Umbilical cord (tissue), 2 donors: Measurements from ENCODE around the gene STX8. TPM values are rescaled to one million over a fixed set of nuclear protein-coding genes. Genes with fewer than 3 reads are reported as not detected.

Experiments used
- DNase-seq: peaks from one replicate; pipeline ENCODE4 v3.0.0-alpha.2; 2015; ENCODE audit warnings: low spot score
- total RNA-seq: library from RNA; depleted of rRNA; stranded (reverse); fragments of >200 nt; gene quantifications from one replicate; pipeline ENCODE4 v1.2.3, GENCODE V29; 2014; ENCODE audit warnings: low replicate concordance; ENCODE audit not compliant: insufficient read depth

Gene STX8
- total RNA-seq, 1 donor from 2014 or later, result 75.8 TPM

DNA sequence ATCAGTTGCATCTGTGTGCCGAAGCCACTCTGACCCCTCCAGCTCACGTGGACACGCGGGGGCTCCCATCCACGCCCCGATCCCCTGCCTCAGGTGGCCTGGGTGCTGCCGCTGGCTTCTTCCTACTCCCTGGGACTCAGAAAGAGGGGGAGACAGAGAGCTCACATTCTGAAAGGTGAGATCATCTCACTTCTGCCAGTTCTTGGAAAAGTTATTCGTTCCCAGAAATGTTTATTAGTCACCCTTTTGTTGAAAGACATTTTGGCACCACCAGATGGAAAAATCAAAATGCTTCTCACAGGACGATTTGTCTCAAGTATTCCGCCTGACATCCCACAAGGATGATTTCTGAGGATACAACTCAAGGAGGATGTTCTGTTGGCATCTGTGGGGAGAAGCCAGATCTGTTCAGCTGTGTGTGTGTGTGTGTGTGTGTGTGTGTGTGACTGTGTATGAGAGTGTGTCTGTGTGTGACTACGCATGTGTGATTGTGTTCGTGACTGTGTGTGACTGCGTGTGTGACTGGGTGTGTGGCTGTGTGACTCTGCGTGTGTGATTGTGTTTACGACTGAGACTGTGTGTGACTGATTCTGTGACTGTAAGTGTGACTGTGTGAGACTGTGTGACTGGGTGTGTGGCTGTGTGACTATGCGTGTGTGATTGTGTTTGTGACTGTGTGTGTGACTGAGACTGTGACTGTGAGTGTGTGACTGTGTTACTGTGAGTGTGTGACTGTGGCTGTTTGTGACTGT lies 347.0 kb downstream of the STX8 start:
- no peak for DNase-seq

DNA sequence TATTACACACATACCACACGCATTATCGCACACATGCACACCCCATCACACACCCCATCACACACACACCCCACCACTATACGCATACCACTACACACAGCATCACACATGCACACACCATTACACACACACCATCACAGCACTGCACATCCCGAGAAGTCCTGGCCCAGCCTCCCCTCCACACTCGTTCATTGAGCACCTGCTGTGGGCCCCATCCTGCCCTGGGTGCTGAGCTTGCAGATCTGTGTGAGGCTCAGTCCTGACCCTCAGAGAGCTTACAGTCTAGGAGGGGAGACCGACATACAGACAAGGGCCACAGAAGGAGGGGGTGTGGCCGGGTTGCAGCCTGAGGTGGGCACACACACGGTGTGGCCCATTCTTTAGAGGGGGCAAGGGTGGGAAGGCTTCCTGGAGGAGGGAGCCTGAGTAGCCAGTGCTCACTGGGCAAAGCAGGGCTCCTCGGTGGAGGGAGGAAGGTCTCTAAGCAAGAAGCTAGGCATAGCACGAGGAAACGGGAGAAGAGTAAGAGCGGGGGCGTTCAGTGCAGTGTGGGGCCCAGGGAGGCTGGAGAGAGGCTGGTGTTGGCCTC lies 347.7 kb downstream of the STX8 start:
- no peak for DNase-seq

DNA sequence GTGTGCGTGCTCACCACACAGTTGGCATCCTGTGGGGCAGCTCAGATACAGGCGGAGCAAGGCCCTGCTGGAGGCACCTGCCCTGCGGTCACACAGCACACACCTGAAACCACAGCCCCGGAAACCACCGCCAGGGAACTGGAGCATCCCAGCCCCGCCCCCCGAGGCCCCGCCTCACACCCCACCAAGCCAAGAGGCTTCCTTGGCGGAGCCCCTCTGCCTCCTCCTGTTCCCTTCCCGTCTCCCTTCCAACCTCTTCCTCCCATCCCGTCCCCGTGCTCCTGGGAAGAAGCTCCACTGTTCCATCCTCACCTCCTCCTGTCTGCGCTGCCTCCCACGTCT lies 348.9 kb downstream of the STX8 start:
- no peak for DNase-seq

DNA sequence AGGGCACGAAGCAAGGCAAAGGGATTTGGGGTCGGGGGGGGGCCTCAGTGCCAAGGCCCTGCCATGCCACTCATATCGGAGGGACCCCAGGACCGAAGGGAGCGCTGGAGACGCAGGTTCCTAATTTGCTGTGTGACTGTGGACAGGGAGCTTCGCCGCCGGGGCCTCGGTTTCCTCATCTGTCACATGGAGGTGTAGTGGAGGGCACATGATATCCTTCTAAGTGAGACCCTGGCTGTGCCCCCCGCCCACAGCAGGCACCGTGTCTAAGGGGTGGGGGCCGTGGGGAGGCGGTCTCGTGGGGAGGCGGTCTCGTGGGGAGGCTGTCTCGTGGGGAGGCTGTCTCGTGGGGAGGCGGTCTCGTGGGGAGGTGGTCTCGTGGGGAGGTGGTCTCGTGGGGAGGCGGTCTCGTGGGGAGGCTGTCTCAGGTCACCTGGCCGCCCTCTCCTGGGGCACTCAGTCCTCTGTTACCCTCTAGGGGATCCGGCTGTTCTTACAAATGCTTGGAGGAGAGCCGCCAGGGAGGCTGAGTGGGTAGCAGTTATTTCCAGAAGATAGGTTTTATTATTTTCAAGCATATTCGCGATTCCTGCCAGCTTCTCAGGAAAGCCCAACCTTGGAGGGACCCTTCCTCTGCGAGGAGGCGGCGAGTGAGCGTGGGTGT lies 349.4 kb downstream of the STX8 start:
- no peak for DNase-seq

DNA sequence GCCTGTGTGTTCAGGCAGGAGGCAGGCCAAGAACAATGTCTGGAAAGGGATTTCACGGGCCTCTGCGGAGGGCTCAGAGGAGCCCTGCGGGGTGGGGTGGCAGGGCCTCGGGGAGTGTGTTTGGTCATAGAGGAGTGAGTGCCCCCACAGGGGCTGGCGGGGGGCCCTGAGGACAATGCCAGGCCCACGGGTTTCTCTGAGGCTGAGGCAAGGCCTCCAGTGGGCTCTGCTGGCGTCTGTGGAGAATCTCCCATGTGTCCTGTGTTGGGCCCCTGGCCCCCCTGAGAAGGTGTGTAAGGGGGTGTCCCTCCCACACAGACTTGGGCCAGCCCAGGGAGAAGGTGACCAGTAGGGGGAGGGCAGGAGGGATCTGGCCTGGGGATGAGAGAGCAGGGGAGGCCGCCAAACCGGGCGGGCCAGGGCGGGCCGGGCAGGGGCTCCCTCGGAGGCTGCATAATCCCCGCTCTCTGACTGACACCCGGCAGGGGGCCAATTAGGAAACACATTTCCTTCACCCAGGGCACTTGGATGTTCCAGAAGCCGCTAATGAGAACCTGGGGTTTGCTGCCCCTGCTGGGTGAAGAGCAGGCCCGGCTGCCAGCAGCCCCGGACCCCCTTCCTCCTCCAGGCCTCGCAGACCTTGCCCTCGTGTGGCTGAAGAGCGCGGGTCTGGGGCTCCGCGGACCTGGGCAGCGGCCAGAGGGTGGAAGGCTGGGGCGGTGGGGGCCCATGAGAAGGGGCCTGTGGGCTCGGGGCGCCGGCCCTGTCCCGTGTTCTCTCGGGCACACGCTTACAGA lies 350.1 kb downstream of the STX8 start:
- DNase-seq, result no peak

DNA sequence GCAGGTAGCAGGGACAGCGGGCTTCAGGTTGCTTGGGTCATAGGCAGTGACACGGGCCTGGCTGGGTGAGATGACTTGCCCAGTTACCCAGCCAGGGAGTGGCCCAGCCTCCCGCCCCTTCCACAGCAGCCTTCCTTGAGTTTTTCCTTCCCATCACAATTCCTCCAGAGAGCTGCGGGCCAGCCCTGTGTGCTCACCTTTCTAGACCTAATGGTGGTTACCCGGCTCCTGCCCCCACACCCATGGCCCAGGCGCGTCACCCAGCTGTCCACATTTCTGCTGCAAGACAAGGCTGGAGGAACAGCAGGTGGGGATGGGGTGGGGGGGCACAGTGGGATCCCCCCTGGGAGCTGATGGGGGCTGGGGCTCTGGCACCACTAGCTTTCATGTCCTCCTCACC lies 351.1 kb downstream of the STX8 start:
- DNase-seq, result no peak

DNA sequence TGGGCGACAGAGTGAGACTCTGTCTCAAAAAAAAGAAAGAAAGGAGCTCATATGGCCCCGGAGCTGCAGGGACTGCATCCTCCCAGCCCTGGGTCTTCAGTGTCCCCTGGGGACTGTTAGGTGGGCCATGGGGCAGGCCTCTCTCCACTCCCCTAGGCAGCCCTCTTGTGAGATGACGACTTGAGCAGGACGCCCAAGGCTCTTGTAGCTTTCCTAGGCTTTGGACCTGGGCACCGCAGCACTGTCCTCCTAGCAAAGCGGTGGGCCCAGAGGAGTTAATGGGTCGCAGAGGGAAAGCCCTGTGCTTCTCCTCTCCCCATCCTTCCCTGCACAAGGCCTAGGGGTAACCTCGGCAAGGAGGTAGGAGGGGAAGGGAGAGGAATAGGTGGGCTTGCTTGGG lies 352.1 kb downstream of the STX8 start:
- DNase-seq, result no peak

DNA sequence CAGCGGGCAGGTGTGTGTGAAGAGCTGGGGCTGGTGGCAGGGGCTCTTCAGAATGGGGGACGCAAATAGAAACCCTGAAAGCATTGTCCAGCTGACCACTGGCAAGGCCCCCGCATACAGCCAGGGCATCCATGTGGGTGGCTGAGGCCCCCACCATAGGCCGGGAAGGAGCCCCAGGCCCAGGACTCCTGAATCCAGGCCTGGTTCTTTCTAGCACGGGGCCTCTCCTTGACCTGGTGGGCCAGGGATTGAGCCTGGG lies 353.8 kb downstream of the STX8 start:
- DNase-seq, result no peak

DNA sequence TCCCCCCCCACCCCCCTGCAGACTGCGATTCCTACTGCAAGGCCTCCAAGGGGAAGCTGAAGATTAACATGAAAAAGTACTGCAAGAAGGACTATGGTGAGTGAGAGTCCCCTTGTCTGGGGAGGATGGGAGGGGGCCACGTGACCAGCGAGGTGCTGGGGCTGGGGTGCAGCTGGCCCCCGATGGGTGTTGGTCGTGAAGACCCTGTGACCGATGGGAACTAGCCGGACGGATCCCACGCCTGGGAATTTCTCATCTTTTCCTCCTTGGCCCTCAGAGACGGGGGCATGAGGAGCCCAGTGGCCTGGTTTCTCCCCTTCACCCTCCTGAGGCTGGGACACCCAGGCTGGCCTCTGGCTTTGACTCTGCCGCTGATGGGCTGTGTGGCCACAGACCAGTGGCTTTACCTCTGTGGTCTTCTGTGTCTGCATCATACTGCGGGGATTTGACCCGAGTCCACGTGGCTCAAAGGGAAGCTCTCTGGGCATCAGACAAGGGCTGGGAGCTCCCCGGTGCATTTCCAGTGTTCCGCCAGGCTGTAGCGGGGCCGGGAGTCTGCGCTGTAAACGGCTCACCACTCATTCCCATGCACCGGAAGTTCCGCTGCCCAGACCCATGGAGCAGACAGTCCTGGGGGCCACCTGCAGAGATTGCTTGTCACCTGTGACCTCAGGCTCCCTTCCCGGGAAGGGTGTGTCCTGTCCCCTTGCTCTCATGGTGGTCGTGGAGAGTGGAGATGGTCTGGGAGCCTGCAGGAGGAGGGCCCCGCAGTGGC lies 354.3 kb downstream of the STX8 start:
- no peak for DNase-seq

DNA sequence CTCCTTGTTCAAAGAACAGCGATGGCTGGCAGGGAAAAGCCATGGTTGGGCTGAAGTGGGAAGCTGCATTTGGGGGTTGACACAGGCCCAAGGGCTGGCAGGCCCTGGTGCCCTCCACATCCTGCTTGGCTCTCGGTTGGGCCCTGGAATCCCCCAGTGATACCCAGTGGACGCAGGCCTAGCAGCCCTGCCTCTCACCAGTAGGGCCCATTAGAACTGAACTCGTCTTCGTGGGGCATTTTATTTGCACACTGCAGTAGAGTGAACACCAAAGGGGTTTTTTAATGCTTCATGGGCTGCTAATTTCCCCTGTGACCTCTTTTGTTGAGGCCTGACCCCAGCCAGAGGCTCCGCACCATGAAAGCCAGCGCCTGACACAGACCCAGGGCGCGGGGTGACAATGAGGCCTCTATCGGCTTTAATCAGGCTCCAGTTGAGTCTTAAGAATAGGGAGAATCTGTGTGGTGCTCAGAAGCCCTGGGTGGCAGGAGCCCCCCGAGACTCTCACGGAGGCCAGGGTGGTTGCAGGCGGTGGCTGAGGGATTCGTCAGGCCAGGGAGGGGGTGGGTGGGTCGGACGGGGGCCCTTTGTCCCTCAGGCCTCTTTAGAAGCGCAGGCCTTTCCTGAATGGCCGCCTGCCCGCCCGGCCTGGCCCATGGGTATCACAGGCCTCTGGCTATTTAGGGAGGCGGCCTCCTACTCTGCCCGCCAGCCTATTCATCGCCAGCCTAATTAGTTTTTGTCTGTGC lies 355.0 kb downstream of the STX8 start:
- no peak for DNase-seq

DNA sequence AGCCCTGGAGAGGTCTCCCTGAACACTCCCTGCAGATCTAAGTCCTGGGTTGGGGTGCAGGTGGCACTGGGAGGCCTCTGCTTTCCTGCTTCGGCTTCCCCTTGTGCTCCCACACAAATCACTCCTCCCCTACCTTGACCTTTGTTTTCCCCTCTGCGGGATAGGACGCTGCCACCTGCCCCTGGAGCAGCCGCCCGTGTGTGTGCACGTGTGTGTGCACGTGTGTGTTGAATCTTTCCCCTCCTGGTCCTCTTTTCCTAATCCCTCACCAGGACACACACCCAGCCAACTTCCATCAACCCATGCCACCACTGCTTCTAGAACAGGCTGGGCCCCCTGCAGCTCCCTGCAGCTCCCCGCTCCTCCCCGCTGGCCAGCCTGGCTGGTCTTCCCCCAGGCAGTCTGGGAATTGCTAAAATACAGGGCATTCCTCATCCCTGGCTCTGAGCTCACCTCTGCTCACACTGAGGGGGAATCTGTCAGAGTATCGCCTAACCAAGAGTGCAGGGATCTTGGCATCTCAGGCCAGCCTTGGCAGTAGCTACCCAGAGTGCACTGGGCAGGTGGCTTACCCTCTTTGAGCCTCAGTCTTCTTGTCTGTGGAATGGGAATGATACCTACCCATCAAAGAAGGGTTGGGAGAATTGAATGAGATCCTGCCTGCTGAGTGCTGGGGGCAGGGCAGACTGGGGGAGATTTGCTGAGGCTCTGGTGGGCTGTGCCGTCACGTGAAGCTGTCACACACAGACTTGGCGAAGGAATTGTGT lies 355.8 kb downstream of the STX8 start:
- DNase-seq, result no peak

DNA sequence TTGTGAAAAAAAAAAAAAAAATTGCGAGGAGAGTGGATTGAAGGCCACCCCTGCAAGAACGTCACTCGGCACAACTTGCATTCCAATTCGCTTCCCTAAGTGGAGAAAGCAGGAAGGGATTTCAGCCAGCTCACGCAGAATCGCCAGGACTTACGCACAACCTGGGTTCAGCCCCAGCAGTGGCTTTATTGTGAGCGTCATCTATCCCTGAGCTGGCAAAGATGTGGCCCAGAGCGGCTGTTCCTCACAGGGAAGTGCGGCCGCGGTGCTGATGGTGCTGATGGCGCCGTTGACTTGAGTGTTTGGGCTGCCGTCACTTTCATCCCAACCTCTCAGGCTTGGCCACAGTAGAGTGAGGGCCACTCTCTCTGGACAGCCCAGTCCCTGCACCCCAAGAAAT lies 356.7 kb downstream of the STX8 start:
- no peak for DNase-seq

DNA sequence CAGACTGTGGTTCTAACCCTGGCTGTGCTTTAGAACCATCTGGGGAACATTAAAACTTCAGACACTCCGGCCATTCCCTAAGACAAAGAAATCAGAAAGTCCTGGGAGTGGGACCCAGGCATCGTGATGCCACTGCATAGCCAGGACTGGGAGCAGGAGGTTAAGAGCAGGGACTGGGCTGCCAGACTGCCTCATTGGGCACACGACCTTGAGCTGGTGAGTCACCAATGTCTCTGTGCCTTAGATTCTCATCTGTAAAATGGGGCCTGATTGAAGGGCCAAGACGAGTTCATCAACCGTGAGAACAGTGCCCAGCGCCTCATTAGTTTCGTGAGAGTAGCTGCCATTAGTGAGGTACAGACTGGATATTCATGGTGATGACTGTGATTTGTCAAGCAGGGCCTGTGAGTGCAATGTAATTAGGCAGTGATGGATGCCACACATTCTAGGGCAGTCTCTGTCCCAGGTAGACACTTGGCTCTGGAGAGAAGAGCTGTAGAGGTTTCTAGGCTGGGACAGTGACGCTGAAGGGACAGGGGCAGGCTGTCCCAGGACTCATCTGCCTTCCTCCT lies 357.5 kb downstream of the STX8 start:
- DNase-seq, result no peak

DNA sequence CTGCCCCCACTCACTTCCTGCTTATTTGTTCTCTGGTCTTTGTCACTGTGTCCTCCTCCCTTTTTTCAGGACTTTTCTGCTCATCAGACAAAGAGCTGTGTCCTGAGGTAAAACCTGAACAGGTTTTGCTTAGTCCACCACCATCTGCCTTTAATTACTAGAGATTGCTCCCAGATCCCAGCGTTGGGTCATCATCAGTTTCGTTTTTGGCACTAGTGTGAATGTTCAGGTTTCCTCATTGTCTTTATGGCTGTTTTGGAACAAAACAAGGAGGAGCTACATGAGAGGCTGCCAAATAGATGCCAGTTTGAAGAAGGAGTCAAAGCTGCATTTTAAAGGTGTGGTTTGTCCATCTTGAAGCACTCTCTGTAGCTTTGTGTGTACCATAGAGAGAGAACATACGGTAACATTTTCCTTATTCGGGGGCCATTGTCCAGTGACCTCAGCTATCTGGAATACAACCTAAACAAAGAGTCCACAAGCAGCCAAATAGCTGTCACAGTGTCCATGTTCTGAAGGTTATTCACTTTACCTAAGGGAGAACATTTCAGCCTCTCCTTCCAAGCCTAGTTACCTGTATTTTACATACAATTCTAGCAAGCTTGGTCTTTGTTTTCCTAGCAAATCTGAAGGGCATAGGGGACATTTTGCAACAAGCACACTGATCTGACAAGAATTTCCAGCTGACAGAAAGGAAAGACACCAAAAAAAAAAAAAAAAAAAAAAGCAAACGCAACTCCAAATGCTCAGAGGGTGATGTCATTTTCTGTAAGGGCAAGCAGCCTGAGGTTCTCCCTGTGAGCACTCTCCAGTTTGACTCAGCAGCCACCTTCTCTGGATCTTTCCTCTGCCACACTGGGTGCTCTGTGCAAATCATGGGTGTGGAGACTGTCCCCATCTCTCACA lies 358.2 kb downstream of the STX8 start:
- DNase-seq, result peak; percentile 55

DNA sequence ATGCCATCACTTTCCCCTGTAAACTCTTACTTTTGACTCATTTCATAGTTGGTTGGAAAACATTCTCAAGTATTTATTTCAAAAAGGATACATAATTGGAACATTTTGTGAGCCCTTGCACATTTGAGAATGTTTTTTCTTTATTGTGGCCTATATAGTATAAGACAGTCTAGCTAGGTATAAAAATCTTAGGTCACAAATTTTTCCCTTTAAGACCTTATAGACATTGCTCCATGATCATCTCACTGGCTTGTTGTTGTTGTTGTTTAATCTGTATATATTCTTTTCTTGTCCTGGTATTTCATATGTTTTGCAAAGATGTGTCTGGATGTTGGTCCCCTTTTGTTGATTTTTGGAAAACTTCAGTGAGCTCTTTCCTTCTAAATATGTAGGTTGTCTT lies 360.2 kb downstream of the STX8 start:
- DNase-seq, result no peak

DNA sequence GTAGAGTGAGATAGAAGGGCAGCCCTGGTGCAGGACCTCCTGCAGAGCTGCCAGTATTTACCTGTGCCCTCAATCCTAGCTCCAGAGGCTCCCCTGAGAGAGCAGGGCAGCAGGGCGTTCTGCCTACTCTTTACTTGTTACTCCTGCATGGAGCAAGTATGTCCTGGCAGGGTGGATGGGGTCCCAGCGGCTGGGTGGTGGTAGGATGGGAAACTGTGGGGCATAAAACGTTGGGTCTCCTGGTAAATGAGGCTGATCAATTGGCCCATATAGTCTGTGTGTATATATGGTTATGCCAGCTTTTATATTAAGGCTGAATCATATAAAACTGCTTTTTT lies 362.3 kb downstream of the STX8 start:
- DNase-seq, result no peak

DNA sequence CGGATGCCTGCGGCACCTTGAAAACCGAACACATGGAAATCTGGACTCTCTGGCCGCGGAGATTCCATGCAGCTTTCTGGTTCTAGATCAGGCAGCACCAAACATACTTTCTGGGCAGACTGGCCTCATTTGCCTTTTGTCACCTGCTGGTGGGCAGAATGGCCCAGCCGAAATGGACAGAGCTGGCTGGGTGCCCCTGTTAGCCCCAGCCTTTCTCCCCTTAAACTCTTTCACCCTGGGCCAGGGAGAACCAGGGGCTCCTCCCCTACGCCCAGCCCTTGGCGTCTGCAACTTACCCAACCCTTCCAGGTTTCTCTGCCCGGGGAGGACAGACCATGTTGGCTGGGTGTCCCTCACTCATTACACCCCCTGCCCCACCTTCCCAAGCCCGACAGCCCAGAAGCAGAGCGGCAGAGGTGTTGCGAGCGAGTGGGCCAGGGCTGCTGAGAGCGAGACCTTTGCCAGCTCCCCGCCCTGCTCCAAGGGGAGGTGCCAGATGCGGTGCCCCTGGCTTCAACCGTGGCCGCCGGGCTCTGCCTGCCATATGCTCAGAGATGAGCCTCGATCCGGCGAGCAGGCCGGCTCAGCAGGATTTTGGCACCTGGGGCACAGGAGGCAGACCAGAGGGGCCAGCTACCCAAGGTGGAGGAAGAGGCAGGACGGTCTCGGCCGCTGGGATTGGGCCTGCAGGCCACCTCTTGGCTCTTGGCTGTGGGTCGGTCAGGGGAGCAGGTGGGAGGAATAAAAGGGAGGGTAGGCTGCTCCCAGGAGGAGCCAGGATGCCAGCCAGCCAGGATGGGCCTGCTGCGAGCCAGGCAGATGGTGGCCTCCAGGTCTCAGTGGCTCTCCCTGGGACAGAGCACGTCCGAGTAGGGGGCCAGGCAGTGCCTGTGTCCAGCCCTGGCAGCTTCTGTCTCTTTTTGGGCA lies 363.0 kb downstream of the STX8 start:
- no peak for DNase-seq
